GM13977 (cell line): Measurements from ENCODE around the gene RNLS.
"Not testable (repeated sequence)": the region's sequence is repeated elsewhere in the genome, so short reads cannot be mapped to it uniquely, and the experiment has no call there.

Source experiments
- DNase-seq: peaks from one replicate; pipeline ENCODE4 v3.0.0; 2012; ENCODE audit warnings: low spot score
- CTCF ChIP-seq: IDR thresholded peaks from 2 replicates; pipeline ENCODE4 v1.5.1; 2012; ENCODE audit warnings: mild to moderate bottlenecking, control low read depth; ENCODE audit not compliant: insufficient read depth; ENCODE audit errors: extremely low read depth, missing control alignments
- in situ Hi-C: fragments of 300-500 bp; cut with MboI; formaldehyde crosslinking; loops from one replicate; pipeline ENCODE4 v1.12.0; 2022; ENCODE audit warnings: low sequenced_read_pairs, low pct_unique_long_range_greater_than_20kb, mixed read lengths, inconsistent platforms; ENCODE audit not compliant: unreplicated experiment

RNLS gene

DNA sequence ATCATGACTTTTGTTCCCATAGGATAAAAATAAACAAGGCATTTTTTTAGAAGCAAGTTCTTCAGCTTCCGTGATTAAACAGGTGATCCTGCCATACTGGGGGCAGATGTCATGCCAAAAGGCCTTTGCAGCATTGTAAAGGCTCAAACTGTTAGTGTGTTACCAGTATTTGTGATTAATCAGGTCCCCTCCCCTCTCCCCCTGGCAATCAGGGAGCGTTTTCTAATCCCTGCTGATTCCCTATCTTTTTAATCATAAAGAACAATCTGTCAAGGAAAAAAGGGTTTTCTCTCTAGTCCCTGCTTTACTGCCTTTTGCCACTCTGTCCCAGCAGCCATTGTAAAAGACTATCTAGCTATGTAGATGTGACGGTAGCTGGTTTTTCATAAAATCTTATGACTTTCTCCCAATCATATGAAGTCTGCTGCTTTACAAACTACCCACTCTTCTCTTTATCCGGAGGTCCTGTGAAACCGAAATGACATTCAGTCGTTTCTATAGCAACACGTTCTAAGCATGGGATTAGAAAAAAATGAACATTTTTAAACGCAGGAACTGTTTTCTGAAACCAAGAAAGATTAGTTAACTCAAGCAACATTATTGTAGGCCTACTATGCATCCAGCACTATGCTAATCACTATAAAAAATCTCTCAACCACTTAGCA lies 210.9 kb downstream of the RNLS start:
- in situ Hi-C loops = no loop called here
- no peak for DNase-seq
- TF ChIP-seq CTCF = no peak

GRCh38 chr10:88370713-88371112 lies 212.4 kb downstream of the RNLS start:
- DNase-seq = no peak
- in situ Hi-C loops = no loop called here
- no peak for TF ChIP-seq CTCF

- in situ Hi-C loops = no loop called here
- DNase-seq = no peak
- TF ChIP-seq CTCF = no peak
Observed at GRCh38 chr10:88366772-88367171, 216.3 kb downstream of the RNLS start.

DNA sequence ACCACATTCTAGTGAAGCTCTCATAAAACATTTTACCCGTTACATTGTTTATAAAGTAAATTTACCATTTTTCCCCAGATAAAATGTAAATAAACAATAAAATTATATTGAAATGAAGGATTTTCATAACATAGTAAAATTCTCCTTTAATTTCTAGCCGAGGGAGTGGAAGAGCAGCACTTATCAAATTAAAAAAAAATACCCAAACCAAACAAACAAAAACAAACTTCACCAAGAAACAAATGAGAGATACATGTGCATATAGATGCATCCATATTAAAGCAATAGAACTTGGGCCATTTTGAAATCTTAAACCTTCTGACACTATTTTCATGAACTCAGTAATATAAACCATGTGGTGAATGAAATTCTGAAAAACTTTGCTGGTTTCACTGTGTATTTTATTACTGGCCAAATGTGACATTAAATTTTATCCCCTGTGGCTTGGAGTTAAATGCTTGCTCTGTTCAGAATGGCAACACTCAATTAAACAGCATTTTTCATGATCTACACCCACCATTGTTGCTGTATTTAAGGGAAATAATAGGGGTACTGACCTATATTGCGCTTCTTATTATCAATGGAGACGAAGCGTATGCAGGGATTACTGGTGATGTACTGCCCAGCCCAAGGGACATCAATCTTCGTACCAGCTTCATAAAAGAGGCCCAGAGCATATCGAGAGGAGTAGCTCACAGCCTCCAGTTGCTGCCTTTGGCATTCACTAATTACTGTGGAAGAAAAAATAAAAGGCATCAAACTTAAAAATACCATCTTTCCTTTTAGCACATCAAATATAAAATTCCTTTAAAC lies 220.9 kb downstream of the RNLS start:
- in situ Hi-C loops = no loop called here
- DNase-seq = no peak
- TF ChIP-seq CTCF = no peak

DNA sequence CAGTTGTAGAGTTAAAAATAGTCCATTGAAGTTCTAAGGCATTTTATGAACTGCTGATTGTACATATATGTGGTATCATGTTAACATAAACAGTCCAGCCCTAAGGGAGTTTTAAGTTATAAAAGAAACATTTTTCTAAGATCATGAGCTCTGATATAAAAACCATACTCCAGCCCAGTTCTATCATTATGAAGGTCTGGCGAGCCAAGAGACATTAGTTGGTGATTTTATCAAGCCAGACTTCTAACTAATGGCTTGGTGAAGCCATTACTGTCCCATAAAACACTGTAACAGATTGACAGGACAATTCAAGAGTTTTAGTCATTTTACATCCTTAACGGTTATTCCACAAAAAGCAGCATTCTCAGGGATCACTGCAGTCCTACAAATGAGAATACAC lies 221.6 kb downstream of the RNLS start:
- no peak for DNase-seq
- TF ChIP-seq CTCF = no peak
- in situ Hi-C loops = no loop called here

- DNase-seq, in situ Hi-C loops: not testable (repeated sequence)
Observed at GRCh38 chr10:88355750-88356149, 227.4 kb downstream of the RNLS start.

- TF ChIP-seq CTCF = no peak
- in situ Hi-C loops = no loop called here
- DNase-seq = no peak
Observed at GRCh38 chr10:88347597-88348304, 235.4 kb downstream of the RNLS start.
